HG02571 (cell line): ENCODE measurements around the gene MUCL3.
"Not testable (repeated sequence)": the region's sequence is repeated elsewhere in the genome, so short reads cannot be mapped to it uniquely, and the experiment has no call there.

Experiments
- ATAC-seq: cut with Tn5 transposase; IDR thresholded peaks from one replicate; pipeline ENCODE4 v1.9.1; 2021; ENCODE audit warnings: mild to moderate bottlenecking, moderate library complexity; ENCODE audit not compliant: unreplicated experiment

The MUCL3 gene

GRCh38 chr6:30974490-30975252 is 33.9 kb downstream of the MUCL3 start:
- no peak for ATAC-seq

DNA sequence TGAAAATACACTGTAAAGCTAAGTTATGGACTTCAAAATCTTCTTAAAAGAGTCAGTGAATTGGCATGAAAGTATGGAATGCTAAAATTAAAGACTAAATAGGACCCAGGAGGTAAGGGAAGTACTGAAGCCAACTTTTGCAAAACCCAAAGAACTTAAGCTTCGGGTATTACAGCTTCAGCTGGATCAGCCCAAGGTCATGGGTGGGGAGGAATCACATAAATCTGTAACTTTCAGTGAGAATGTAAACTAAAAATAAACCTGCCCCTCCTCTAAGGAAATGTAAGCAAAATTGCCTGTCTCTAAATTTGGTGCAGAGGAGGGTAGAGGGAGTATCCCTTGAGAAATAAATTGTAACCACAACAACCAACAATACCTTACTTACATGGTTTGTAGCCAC is 38.4 kb downstream of the MUCL3 start:
- ATAC-seq = no peak

DNA sequence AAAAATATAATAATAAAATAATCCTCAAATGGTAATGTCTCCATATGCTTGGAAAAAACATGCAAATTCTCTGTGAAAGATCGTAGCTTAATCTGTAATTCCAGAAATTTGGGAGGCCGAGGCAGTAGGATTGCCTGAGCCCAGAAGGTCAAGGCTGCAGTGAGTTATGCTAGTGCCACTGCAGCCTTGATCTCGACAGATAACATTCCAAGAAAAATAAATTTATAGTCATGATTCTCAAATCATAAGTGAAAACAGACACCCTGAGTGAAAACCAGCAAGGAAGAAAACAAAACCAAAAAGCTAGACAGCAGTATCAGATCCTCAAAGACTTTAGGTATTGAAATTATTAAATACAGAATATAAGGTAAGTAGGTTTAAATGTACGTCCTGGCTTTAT is 38.9 kb downstream of the MUCL3 start:
- ATAC-seq = no peak

GRCh38 chr6:30981942-30982772 is 41.4 kb downstream of the MUCL3 start:
- ATAC-seq = no peak

GRCh38 chr6:30983439-30983838 is 42.7 kb downstream of the MUCL3 start, which contains the start of gene MUC21:
Gene MUC21, plus strand, starts transcription at chr6:30983718. Its CDS starts 241 bp downstream, at chr6:30983959.
- no peak for ATAC-seq

DNA sequence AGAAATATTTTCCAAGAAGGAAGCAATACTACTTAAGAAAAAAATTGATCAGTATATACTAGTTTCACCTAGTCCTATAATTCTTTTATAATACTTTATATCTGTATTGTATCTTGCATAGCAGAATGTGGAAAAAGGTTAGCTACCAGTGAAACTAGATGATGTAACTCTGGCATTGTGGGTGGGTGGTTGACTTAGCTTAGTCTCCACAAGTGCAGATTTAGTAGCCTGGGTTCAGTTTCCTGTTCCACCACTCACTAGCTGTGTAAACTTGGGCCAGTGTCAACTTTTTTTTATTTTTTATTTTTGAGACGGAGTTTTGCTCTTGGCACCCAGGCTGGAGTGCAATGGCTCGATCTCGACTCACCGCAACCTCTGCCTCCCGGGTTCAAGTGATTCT is 44.7 kb downstream of the MUCL3 start:
- no peak for ATAC-seq

GRCh38 chr6:30987304-30987703 is 46.5 kb downstream of the MUCL3 start:
- no peak for ATAC-seq

- no peak for ATAC-seq
Observed at GRCh38 chr6:30988209-30988825, 47.5 kb downstream of the MUCL3 start.

DNA sequence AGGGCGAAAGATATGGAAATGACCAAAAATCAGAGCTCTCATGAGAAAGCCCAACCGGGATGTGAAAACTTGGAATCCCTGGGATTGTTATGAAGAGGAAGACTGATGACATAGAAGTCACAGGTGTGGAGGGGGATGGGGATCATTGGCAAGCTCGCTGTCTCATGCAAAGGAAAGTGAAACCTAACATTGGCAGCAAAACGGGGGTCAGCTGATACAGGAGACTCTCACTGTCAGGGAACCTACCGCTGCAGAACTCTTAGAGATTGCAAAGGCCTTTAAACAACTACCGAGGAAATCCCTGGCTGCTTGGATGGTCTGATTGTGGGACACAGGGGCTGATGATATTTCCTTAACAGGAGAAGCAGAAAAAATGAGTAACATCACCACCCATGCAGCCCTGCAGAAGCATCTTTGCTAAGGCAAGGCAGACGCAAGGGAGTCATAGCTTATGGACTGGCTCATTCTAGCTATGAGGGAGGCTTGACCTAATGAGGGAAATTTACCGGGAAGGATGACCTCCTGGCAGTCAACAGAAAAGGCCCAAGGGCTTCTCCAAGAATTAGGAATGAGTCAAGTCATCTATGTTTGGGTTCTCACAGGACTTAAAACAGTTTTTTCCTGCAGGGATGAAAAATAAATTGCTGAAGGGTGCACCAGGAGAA is 49.8 kb downstream of the MUCL3 start:
- ATAC-seq = no peak

GRCh38 chr6:30991891-30992290 is 51.1 kb downstream of the MUCL3 start:
- no peak for ATAC-seq

DNA sequence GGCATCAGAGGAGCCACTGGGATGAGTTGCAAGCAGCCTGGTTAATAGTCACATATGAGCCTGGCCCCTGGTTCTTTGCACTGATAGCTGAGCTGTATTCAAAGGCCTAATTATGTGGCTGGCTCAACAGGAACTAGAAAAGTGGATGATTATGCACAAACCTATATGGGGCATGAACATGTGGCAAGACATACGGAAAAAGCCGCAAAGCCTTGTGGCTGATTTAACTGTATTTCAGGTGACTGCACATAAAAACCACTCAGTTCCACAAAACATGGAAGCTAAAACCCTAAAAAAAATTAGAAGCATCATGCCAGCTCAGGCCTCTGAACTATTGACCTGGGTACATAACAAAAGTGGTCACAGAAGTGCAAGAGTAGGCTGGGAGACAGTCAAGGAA is 56.5 kb downstream of the MUCL3 start:
- no peak for ATAC-seq

DNA sequence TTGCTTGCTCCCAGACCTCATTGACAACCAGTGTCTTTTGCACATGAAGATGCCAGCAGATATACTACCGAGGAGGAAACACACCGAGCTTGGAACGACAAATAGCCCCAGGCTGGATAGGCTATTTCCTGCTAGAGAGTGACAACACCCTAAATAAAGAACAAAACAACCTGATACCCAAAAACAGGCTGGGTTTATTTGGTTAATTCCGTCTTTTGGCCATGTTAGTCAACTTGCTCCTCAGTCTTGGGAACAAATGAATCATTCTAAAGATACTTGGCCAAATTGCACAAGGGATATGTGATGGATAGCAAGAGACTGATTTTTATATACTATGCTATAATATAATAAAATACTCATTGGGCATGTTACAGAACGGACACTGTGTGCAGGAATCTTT is 58.0 kb downstream of the MUCL3 start:
- no peak for ATAC-seq

DNA sequence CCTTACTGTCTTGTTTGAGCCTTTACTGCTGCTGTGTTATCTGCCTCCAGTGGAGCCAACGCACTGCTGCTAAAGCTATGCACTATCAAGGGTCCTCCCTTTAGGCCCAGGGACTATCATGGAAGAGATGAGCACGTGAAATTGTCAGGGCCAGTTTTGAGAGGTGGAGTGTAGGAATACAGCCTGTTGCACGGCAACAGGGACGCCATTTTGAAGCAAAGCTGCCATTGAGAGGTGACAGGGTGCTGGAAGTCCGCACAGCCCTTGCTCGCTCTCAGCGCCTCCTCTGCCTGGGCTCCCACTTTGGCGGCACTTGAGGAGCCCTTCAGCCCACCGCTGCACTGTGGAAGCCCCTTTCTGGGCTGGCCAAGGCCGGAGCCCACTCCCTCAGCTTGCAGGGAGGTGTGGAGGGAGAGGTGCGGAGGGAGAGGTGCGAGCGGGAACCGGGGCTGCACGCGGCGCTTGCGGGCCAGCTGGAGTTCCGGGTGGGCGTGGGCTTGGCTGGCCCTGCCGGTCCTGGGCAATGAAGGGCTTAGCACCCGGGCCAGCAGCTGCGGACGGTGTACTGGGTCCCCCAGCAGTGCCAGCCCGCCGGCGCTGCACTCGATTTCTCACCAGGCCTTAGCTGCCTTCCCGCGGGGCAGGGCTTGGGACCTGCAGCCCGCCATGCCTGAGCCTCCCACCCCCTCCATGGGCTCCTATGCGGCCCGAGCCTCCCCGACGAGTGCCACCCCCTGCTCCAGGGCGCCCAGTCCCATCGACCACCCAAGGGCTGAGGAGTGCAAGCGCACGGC is 59.5 kb downstream of the MUCL3 start:
- not testable (repeated sequence) for ATAC-seq

DNA sequence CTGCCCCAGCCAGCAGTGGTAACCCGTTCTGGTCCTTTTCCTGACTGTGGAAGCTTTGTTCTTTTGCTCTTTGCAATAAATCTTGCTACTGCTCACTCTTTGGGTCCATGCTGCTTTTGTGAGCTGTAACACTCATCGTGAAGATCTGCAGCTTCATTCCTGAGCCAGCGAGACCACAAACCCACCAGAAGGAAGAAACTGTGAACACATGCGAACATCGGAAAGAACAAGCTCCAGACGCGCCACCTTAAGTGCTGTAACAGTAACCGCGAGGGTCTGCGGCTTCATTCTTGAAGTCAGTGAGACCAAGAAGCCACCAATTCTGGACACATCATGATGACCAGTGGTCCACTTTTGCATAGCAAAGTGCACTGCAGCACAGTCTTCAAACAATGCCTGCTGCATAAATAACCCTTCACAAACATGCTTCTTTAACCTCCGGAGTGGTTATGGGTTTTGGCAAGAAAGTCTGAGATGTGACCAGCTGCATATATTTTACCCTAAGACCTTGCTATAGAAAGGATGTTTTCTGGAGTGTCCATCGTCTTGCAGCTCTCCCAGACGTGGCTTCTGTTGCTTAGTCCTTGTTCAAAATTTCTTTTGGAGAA is 60.6 kb downstream of the MUCL3 start:
- ATAC-seq = no peak

DNA sequence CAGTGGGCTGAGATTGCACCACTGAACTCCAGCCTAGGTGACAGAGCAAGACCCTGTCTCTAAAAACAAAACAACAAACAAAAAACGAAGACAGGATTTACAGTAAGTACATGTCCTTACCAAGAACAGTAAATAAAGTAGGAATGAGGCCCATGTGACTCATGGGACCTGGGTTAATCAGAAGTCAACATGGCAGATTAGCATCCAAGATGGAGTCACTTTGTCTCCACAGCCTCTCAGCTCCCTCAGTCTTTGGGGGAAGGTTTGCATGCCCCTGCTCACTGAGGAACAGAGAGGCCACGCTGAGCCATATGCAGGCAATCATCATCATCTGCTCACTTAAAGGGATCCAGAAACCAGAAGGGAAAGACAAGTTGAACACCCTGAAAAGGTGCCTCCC is 61.7 kb downstream of the MUCL3 start:
- no peak for ATAC-seq
